HG03460 (cell line): ENCODE measurements around the gene CNTN4.
"Not testable (repeated sequence)": the region's sequence is repeated elsewhere in the genome, so short reads cannot be mapped to it uniquely, and the experiment has no call there.

Experiments
- ATAC-seq: cut with Tn5 transposase; IDR thresholded peaks from one replicate; pipeline ENCODE4 v1.9.1; 2021; ENCODE audit not compliant: unreplicated experiment

CNTN4 gene

GRCh38 chr3:2098398-2099027 is at the start of gene CNTN4:
Gene CNTN4 (plus strand): TSS chr3:2098866.
- ATAC-seq = no peak

- no peak for ATAC-seq
Measured at GRCh38 chr3:2061360-2061759, 37.3 kb upstream of the CNTN4 start.

- no peak for ATAC-seq
Measured at GRCh38 chr3:2071531-2071930, 27.1 kb upstream of the CNTN4 start.

- no peak for ATAC-seq
Measured at GRCh38 chr3:2078821-2079220, 19.8 kb upstream of the CNTN4 start.

GRCh38 chr3:2082871-2083480 is 15.7 kb upstream of the CNTN4 start:
- no peak for ATAC-seq

GRCh38 chr3:2083558-2083957 is 15.1 kb upstream of the CNTN4 start:
- not testable (repeated sequence) for ATAC-seq

- ATAC-seq = no peak
Measured at GRCh38 chr3:2090095-2090911, 8.4 kb upstream of the CNTN4 start.

- ATAC-seq = no peak
Measured at GRCh38 chr3:2092758-2093157, 5.9 kb upstream of the CNTN4 start.

GRCh38 chr3:2094941-2095340 is 3.7 kb upstream of the CNTN4 start:
- no peak for ATAC-seq

- ATAC-seq = no peak
Measured at GRCh38 chr3:2096216-2096615, 2.5 kb upstream of the CNTN4 start.

GRCh38 chr3:2097641-2098191 is 950 bp upstream of the CNTN4 start:
- no peak for ATAC-seq

GRCh38 chr3:2099028-2099671 is 484 bp downstream of the CNTN4 start:
- no peak for ATAC-seq

GRCh38 chr3:2099779-2100191 is 1.1 kb downstream of the CNTN4 start:
- no peak for ATAC-seq

GRCh38 chr3:2106438-2106837 is 7.8 kb downstream of the CNTN4 start:
- no peak for ATAC-seq

- ATAC-seq = no peak
Measured at GRCh38 chr3:2110597-2111117, 12.0 kb downstream of the CNTN4 start.

GRCh38 chr3:2114617-2115275 is 16.1 kb downstream of the CNTN4 start:
- no peak for ATAC-seq

- no peak for ATAC-seq
Measured at GRCh38 chr3:2130726-2131125, 32.1 kb downstream of the CNTN4 start.

- no peak for ATAC-seq
Measured at GRCh38 chr3:2133146-2133545, 34.5 kb downstream of the CNTN4 start.

- ATAC-seq = no peak
Measured at GRCh38 chr3:2137651-2138050, 39.0 kb downstream of the CNTN4 start.

GRCh38 chr3:2141482-2141881 is 42.8 kb downstream of the CNTN4 start:
- no peak for ATAC-seq
